Cerebellar nuclear complex (tissue), 1 donor: ENCODE data around the gene PRKAG2.
"Not testable (repeated sequence)": the region's sequence is repeated elsewhere in the genome, so short reads cannot be mapped to it uniquely, and the experiment has no call there.

Experiments used
- DNase-seq, 2 experiments: peaks; one replicate each; lab custom pipeline; 2025; lab: John Stamatoyannopoulos, UW

PRKAG2 gene

GRCh38 chr7:151801782-151802468 lies 75.0 kb downstream of the PRKAG2 start:
- DNase-seq: no peak

DNA sequence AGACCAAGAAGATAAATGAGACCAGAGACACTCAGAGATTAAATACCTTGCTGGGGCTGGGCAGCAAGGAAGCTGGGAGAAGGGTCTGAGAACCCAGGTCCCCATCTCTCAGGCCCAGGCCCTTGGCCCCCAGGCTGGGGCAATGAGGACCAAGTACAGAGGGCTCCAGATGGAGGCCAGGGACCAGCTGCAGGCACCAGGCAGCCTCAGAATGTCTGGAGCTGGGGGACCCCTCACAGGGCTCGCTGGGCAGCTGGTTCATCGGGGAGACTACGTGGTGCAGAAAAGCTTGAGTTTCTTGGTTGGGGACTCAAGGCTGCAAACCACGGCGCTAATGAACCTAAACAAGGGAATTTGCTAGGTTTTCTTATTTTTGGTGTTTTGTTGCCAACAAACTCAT lies 75.6 kb downstream of the PRKAG2 start:
- DNase-seq: no peak

GRCh38 chr7:151800861-151801260 lies 76.1 kb downstream of the PRKAG2 start:
- no peak for DNase-seq

DNA sequence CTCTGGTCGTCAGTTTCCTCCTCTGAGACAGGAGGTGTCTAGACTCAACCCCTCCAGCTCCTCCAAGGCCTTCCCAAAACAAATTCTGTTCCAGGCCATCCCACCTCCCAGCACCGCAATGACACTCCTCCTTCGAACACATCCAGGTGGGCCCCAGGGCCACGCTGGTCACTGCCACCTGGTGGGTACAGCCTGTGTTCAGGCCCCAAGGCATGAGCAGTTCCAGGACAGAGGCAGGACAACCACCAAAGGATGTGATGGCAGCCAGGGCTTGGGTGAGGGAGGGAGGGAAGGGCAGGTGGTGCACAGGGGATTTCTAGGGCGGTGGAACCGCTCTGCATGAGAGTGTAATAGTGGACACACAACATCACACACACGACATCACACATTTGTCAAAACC lies 76.5 kb downstream of the PRKAG2 start:
- no peak for DNase-seq

DNA sequence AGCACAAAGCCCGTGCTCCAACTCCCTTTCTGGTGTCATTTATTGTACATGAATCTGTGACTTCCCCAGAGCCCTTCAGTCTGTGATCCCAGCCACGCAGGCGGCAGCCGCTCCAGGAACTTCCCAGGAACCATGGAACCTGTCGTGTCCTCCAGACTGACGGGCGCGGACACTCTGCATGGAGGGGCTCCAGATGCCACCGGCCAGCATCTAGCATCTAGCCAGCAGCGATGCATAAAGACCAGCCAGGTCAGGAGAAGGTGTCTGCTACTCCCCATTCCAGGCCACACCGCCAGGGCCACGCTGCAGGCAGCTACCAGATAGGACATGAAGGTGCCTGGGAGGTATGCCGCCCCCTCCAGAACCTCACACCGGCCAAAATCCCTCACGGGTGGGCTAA lies 77.4 kb downstream of the PRKAG2 start:
- no peak for DNase-seq

DNA sequence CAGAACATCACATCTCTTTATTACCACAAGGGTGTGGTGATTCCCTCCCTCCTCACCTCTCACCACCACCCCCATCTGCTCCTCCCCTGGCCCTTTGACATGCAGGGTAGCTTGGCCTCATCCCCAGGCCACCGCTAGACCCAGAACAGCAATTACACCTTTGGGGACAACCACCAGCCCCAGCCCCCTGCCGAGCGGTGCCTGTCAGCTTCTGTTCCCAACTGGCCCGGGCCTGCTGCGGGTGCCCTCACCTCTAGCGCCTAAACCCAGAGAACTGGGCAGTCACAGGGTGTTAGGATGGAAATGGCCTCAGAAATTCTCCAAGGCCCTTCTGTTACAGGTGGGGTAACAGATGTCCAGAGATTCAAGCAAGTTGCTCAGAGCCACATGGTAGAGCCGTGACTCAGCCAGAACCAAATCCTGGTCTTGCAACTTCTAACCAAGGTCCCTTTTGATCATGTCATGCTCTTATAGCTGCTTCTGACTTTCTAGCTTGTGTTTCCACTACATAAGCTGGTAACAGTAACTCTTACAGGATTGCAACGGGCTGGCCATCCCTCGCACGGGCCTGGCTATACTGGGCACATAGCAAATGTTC lies 78.0 kb downstream of the PRKAG2 start:
- DNase-seq: no peak

- not testable (repeated sequence) for DNase-seq
These were observed 79.1 kb downstream of the PRKAG2 start for GRCh38 chr7:151797667-151798307.

- DNase-seq: no peak
These were observed 79.9 kb downstream of the PRKAG2 start for GRCh38 chr7:151796871-151797537.

- DNase-seq: no peak
These were observed 80.6 kb downstream of the PRKAG2 start for GRCh38 chr7:151796091-151796870.

DNA sequence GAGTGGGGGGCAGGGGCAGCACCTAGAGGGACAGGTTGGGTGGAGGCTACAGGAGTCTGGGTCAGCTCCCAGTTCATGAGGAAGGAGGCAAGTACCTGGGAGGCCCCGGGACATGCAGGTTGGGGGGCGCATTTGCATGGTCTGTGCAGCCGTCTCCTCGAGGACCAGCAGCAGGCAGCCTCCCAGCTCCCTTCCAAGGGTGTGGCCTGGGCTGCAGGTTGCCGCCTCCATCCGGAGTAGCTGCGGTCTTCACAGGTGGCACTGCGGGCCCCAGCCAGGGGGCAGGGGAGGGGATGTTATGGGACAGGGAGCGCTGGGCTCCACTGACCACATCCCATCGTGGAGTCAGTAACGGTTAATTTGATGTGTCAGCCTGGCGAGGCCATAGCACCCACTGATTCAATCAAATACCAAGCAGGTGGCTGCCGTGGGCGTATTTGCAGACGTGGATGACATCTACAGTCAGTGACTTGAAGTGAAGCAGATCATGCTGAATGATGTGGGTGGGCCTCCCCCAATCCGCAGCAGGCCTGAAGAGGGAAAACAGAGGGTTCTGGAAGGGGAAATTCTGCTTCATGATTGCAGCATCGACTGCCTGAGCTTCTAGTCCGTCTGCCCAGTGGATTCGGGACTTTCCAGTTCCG lies 81.6 kb downstream of the PRKAG2 start:
- DNase-seq: no peak

- no peak for DNase-seq
These were observed 82.3 kb downstream of the PRKAG2 start for GRCh38 chr7:151794508-151795167.

DNA sequence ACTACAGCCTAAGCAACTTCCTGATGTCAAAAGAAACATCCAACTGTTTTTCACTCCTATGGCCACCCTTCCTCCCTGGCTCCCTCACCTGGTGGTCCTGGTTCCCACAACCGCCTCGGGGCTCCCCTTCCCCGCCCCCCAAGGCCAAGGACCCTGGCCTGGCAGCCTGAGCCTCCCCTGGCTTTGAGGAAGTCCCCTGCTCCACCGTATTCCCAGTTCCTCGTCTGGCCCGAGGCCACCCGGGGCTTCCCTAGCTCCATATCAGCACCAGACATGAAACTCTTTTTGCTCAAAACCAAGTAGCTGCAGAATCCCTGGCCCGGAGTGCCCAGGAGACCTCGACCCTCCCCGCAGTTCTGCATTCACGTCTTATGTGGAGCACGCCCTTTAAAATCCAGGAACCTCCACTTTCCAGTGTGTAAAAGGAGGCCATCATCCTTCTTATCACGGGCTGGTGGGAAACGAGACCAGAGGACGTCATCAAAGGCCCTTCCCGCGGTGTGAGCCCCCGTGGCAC lies 82.9 kb downstream of the PRKAG2 start:
- DNase-seq: no peak

DNA sequence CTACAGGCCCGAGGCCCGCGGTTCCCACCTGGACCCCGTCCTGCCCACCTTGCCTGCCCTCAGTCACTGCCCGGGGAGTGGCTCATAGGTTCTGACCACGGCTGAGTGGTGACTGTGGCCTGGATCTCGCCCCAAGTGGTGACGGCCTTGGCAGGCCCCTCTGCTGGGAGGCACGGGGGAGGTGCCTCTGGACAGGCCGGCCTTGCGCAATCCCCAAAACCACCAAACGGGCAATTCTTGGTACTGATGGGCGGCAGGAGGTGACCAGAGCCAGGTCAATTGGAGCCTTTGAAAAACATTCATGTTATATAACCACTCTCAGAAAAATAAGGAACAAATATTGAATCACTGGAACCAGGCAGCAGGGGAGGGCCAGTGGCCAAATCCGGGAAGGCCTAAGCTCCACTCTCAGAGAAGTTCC lies 83.4 kb downstream of the PRKAG2 start:
- no peak for DNase-seq

DNA sequence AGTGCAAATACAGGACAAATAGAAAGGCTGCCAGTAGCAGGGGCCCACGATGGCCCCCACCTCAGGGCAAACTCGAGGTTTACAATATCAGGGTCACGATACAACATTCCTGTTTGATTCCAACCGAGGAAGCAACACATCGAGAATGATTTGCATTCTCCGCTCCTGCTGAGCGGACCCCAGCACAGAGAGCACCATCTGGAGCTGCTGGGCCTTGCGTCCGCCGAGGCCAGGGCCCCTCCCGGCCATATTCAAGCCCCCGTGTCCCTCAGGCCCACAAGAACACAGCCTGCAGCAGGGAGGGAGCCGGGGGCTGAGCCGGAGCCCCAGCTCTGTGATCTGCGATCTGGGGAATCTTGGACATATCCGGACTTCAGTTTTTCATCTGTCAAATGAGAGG lies 84.3 kb downstream of the PRKAG2 start:
- no peak for DNase-seq

DNA sequence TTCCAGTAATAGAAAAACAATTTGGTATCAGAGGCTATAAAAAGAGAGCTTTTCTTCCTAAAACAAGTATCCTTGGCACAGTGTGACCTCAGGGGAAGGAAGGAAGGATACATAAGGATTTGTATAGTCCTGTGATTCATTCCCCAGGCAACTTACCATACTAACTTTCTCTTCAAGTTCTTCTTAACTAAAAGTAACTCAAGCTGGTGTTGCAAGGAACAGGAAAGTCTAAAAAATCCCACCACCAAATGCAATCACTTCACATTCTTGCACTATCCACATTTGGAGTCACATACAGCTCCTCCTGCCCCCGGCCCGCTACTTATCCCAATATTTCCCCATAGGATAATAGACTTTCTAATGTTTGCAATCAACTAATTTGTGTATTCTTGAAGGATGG lies 84.8 kb downstream of the PRKAG2 start:
- no peak for DNase-seq

GRCh38 chr7:151790830-151791620 lies 85.9 kb downstream of the PRKAG2 start:
- no peak for DNase-seq

- no peak for DNase-seq
These were observed 86.7 kb downstream of the PRKAG2 start for GRCh38 chr7:151790095-151790829.

DNA sequence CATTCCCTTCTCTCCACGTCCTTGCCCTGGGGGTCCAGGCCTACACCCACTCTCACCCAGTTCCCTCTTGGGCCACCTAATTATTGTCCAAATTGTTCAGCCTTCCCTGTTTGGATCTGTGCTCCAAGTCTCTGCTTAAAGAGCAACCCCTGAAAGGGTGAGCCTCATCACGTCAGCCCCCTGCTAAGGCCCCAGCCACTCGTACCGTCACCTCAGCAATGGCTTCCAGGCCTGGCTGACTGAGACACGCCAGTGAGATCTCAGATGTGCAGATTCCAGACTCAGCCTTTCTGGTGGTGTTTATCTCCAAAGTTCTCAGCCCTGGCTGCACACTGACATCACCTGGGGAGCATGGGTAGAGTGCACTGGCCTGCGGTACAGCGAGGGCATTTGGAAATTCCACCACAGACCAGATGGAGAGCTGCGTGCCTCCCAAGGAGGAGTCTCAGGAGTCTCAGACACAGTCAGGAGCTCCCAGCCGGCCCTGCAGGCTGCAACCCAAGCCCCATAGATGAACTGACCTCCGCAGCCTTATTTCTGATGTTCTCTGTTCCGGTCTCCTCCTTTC lies 87.5 kb downstream of the PRKAG2 start:
- DNase-seq: no peak

DNA sequence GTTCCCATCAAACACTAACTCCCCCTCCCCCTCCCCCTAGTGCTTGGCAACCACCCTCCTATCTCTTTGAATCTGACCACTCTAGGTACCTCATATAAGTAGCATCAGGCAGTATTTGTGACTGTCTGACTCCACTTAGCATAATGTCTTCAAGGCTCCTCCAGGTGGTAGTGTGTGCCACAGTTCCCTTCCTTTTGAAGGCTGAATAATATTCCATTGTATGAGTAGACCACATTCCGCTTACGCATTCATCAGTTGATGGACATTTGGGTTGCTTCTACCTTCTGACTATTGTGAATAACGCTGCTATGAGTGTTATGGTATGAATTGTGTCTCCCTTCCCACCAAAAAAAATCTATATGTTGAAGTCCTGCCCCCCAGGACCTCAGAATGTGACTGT lies 89.6 kb downstream of the PRKAG2 start:
- no peak for DNase-seq
